Measurements from ENCODE around the gene MYO5A. TPM values are rescaled to one million over a fixed set of nuclear protein-coding genes. Genes with fewer than 3 reads are reported as not detected.

The MYO5A gene
- total and polyA plus RNA-seq, 10 of the 15 experiments (the other 5 are each of a cell fraction or from before 2014, with no cell fraction given) = 4.2 to 42.9 (median 31.1) TPM

DNA sequence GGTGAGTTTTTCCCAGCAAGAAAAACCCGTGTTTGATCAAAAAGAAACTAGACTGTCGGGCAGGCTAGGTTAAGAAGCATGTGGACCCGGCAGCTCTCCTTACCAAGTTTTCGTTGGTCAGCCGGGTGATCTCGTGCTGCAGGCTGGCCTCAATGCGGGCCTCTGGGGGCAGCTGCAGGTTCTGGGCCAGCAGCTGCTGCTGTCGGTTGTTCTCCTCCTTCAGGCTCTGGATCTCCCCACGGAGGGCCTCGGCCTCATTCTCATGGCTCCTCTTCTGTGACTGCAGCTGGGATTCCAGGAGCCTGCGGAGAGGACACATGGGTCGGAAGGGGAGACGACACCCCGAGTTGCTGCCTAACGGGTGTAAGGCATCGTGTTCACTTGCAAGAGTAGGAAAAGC, 188.6 kb downstream of the MYO5A start:
- ChIA-PET SMC1A (ENCODE audit: uncharacterized antibody, unreplicated experiment) (interaction anchor here (0.6 to 1.6 kb wide), 3 partner anchors 17 to 395 kb away, joined by 3 to 4 read pairs (median 3); no protein-coding TSS in a partner anchor), RAD21 (ENCODE audit: unreplicated experiment) (no interaction called here), CTCF (interaction anchor here (0.5 kb wide), 1 partner anchor 37 kb away, joined by 4 read pairs; no protein-coding TSS in a partner anchor), POLR2A (no interaction called here)
- Histone ChIP-seq H3K36me3 (ENCODE audit: control insufficient read depth in 2 of 2, insufficient read depth in 2 of 2, low read length in 1 of 2) (peaks cover 6 to 8% of the 10 kb centered on the region in 2 experiments; a peak in 2 of 4 replicates), H4K20me1 (ENCODE audit: control insufficient read depth, insufficient read depth) (no peaks in the 10 kb centered on the region), H2AFZ (ENCODE audit: control insufficient read depth, low read depth, low read length) (no peak overlapping the region), H3K4me2 (ENCODE audit: control insufficient read depth, insufficient read depth) (no peak overlapping the region), H3K9ac (ENCODE audit: control insufficient read depth, insufficient read depth, low read length) (no peak overlapping the region), H3K27ac (ENCODE audit: control insufficient read depth, insufficient read depth) (peak overlapping the region; percentile 32; the same call in 1 of the 2 replicates), H3K27me3 (replicated peaks in 1 of 2; ENCODE audit: control insufficient read depth in 2 of 2, insufficient read depth in 2 of 2, low read length in 1 of 2) (no peaks in the 10 kb centered on the region), H3K9me3 (replicated peaks; ENCODE audit: control insufficient read depth, insufficient read depth, low read length) (no peaks in the 10 kb centered on the region), H3K4me1 (ENCODE audit: control insufficient read depth, insufficient read depth, low read length) (no peaks in the 10 kb centered on the region), H3K79me2 (ENCODE audit: control insufficient read depth, insufficient read depth, low read length) (no peaks in the 10 kb centered on the region), H3K4me3 (no peak overlapping the region)
- DNase-seq (ENCODE audit: low read depth, low spot score) (no peak), ATAC-seq (no peak), FAIRE-seq (no peak)
- TF ChIP-seq SMAD5 (IDR thresholded peaks at IDR 0.05; ENCODE audit: low read depth) (no peak), TCF3 (IDR thresholded peaks at IDR 0.05; ENCODE audit: borderline replicate concordance, insufficient read depth, low read depth, low read length) (no peak), IKZF1 (conservative IDR thresholded peaks at IDR 0.05) (no peak), RELA (IDR thresholded peaks at IDR 0.05; ENCODE audit: borderline replicate concordance, partially characterized antibody) (no peak), HDAC6 (IDR thresholded peaks at IDR 0.05; ENCODE audit: unreplicated experiment) (no peak), CEBPB (IDR thresholded peaks at IDR 0.05; ENCODE audit: borderline replicate concordance in 1 of 2, low read depth in 2 of 2, low read length in 2 of 2) (no peak), ZSCAN29 (IDR thresholded peaks at IDR 0.05) (no peak), BMI1 (IDR thresholded peaks at IDR 0.05; ENCODE audit: borderline replicate concordance) (no peak), MYB (IDR thresholded peaks at IDR 0.05; ENCODE audit: borderline replicate concordance, low read depth, low read length) (no peak), RAD21 (IDR thresholded peaks at IDR 0.05; ENCODE audit: insufficient read depth, low read depth, low read length) (no peak)
- TF ChIP-seq, protein P1, sequence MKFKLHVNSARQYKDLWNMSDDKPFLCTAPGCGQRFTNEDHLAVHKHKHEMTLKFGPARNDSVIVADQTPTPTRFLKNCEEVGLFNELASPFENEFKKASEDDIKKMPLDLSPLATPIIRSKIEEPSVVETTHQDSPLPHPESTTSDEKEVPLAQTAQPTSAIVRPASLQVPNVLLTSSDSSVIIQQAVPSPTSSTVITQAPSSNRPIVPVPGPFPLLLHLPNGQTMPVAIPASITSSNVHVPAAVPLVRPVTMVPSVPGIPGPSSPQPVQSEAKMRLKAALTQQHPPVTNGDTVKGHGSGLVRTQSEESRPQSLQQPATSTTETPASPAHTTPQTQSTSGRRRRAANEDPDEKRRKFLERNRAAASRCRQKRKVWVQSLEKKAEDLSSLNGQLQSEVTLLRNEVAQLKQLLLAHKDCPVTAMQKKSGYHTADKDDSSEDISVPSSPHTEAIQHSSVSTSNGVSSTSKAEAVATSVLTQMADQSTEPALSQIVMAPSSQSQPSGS (IDR thresholded peaks at IDR 0.05; ENCODE audit: low read length) = no peak
- TF ChIP-seq, protein P2, sequence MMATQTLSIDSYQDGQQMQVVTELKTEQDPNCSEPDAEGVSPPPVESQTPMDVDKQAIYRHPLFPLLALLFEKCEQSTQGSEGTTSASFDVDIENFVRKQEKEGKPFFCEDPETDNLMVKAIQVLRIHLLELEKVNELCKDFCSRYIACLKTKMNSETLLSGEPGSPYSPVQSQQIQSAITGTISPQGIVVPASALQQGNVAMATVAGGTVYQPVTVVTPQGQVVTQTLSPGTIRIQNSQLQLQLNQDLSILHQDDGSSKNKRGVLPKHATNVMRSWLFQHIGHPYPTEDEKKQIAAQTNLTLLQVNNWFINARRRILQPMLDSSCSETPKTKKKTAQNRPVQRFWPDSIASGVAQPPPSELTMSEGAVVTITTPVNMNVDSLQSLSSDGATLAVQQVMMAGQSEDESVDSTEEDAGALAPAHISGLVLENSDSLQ (IDR thresholded peaks at IDR 0.05) = no peak
- TF ChIP-seq, protein P3, sequence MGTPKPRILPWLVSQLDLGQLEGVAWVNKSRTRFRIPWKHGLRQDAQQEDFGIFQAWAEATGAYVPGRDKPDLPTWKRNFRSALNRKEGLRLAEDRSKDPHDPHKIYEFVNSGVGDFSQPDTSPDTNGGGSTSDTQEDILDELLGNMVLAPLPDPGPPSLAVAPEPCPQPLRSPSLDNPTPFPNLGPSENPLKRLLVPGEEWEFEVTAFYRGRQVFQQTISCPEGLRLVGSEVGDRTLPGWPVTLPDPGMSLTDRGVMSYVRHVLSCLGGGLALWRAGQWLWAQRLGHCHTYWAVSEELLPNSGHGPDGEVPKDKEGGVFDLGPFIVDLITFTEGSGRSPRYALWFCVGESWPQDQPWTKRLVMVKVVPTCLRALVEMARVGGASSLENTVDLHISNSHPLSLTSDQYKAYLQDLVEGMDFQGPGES (IDR thresholded peaks at IDR 0.05) = no peak
- TF ChIP-seq, protein P4, sequence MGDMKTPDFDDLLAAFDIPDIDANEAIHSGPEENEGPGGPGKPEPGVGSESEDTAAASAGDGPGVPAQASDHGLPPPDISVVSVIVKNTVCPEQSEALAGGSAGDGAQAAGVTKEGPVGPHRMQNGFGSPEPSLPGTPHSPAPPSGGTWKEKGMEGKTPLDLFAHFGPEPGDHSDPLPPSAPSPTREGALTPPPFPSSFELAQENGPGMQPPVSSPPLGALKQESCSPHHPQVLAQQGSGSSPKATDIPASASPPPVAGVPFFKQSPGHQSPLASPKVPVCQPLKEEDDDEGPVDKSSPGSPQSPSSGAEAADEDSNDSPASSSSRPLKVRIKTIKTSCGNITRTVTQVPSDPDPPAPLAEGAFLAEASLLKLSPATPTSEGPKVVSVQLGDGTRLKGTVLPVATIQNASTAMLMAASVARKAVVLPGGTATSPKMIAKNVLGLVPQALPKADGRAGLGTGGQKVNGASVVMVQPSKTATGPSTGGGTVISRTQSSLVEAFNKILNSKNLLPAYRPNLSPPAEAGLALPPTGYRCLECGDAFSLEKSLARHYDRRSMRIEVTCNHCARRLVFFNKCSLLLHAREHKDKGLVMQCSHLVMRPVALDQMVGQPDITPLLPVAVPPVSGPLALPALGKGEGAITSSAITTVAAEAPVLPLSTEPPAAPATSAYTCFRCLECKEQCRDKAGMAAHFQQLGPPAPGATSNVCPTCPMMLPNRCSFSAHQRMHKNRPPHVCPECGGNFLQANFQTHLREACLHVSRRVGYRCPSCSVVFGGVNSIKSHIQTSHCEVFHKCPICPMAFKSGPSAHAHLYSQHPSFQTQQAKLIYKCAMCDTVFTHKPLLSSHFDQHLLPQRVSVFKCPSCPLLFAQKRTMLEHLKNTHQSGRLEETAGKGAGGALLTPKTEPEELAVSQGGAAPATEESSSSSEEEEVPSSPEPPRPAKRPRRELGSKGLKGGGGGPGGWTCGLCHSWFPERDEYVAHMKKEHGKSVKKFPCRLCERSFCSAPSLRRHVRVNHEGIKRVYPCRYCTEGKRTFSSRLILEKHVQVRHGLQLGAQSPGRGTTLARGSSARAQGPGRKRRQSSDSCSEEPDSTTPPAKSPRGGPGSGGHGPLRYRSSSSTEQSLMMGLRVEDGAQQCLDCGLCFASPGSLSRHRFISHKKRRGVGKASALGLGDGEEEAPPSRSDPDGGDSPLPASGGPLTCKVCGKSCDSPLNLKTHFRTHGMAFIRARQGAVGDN (IDR thresholded peaks at IDR 0.05) = no peak
- no TSS peak for BruUV-seq (replicated peaks)
- WGBS (ENCODE audit: insufficient coverage, insufficient replicate concordance, low lambda C conversion rate, missing lambda C conversion rate) = 99% methylated on average over 13 of the region's 16 CpGs
- intact Hi-C loops (cut with micrococcal nuclease; ENCODE audit: unreplicated experiment) (no loop called here), in situ Hi-C loops (cut with MboI) (no loop called here)
